PC-3 (cell line): Measurements from ENCODE around the gene CDK5RAP3.

Experiments used
- EZH2 ChIP-seq: fragments of 300-600 bp; sonication (generic); IDR thresholded peaks from one replicate; pipeline ENCODE4 v1.6.1; 2017; ENCODE audit warnings: antibody characterized with exemption, mild to moderate bottlenecking, low read length; ENCODE audit not compliant: unreplicated experiment
- EZH2phosphoT487 ChIP-seq: fragments of 300-600 bp; sonication (generic); IDR thresholded peaks from 2 replicates; pipeline ENCODE4 v1.6.1; 2018; ENCODE audit warnings: mild to moderate bottlenecking, antibody characterized with exemption, low read length, borderline replicate concordance
- TF ChIP-seq, protein P1 (sequence below): fragments of 300-600 bp; sonication (generic); conservative IDR thresholded peaks from 2 replicates; pipeline ENCODE4 v1.5.1; 2017; ENCODE audit warnings: antibody characterized with exemption, low read depth, mild to moderate bottlenecking, low read length

DNA sequence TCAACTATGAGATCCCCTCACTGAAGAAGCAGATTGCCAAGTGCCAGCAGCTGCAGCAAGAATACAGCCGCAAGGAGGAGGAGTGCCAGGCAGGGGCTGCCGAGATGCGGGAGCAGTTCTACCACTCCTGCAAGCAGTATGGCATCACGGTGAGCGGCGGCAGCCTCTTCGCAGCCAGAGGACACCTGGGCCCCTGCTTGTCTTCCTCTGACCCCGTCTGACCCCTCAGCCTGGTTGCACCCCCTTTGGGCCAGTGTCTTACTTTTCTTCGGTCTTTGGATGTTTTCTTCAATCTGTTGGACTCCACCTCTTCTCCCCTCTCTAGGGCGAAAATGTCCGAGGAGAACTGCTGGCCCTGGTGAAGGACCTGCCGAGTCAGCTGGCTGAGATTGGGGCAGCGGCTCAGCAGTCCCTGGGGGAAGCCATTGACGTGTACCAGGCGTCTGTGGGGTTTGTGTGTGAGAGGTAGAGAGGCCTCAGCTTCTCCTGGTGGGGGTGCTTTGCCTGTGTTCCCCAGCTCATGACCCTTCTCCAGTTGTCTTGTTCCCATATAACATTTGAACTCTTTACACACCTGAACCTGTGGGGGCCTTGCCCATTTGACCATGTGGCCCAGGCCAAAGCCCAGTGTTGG lies 4.4 kb downstream of the CDK5RAP3 start:
- no peak for TF ChIP-seq EZH2
- TF ChIP-seq, protein P1, sequence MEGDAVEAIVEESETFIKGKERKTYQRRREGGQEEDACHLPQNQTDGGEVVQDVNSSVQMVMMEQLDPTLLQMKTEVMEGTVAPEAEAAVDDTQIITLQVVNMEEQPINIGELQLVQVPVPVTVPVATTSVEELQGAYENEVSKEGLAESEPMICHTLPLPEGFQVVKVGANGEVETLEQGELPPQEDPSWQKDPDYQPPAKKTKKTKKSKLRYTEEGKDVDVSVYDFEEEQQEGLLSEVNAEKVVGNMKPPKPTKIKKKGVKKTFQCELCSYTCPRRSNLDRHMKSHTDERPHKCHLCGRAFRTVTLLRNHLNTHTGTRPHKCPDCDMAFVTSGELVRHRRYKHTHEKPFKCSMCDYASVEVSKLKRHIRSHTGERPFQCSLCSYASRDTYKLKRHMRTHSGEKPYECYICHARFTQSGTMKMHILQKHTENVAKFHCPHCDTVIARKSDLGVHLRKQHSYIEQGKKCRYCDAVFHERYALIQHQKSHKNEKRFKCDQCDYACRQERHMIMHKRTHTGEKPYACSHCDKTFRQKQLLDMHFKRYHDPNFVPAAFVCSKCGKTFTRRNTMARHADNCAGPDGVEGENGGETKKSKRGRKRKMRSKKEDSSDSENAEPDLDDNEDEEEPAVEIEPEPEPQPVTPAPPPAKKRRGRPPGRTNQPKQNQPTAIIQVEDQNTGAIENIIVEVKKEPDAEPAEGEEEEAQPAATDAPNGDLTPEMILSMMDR = no peak; the same call in 1 of the 2 replicates
- TF ChIP-seq EZH2phosphoT487 = no peak
